GM12878 (cell line): ENCODE measurements around the gene DDX39B. TPM values are rescaled to one million over a fixed set of nuclear protein-coding genes. Genes with fewer than 3 reads are reported as not detected.

Experiments
- CREB1 ChIP-seq: IDR thresholded peaks from 2 replicates; pipeline ENCODE4 v1.6.1; 2012; ENCODE audit warnings: low read depth, mild to moderate bottlenecking, inconsistent platforms
- EGR1 ChIP-seq, 2 experiments: IDR thresholded peaks; 1 replicate in 1 of 2; 2 replicates in 1 of 2; pipeline ENCODE4 v1.6.1; 2011 to 2012; ENCODE audit warnings: low read depth in 2 of 2, low read length in 2 of 2, borderline replicate concordance in 1 of 2, mild to moderate bottlenecking in 1 of 2, moderate library complexity in 1 of 2
- HDGF ChIP-seq: fragments of 450-650 bp; IDR thresholded peaks from 2 replicates; pipeline ENCODE4 v1.6.1; 2016; ENCODE audit warnings: antibody characterized with exemption
- IKZF1 ChIP-seq: fragments of 450-650 bp; conservative IDR thresholded peaks from 2 replicates; pipeline ENCODE4 v1.6.1; 2017; ENCODE audit warnings: antibody characterized with exemption, mild to moderate bottlenecking
- IKZF2 ChIP-seq, 2 experiments: fragments of 450-650 bp; IDR thresholded peaks; 2 replicates each; pipeline ENCODE4 v1.6.1; 2017; ENCODE audit warnings: mild to moderate bottlenecking in 2 of 2, moderate library complexity in 2 of 2
- MAX ChIP-seq: IDR thresholded peaks from 2 replicates; pipeline ENCODE4 v1.6.1; 2012; ENCODE audit warnings: low read depth, low read length, improper control_type of control experiment
- NR2F1 ChIP-seq: fragments of 450-650 bp; conservative IDR thresholded peaks from 2 replicates; pipeline ENCODE4 v1.6.1; 2017; ENCODE audit warnings: mild to moderate bottlenecking
- POLR2AphosphoS2 ChIP-seq: IDR thresholded peaks from 2 replicates; pipeline ENCODE4 v1.6.1; 2011; ENCODE audit warnings: low read depth, mild to moderate bottlenecking, low read length, improper control_type of control experiment, moderate library complexity
- RB1 ChIP-seq: fragments of 450-650 bp; formaldehyde crosslinking; IDR thresholded peaks from 2 replicates; pipeline ENCODE4 v1.6.1; 2017; ENCODE audit warnings: mild to moderate bottlenecking, borderline replicate concordance
- RUNX3 ChIP-seq: IDR thresholded peaks from 2 replicates; pipeline ENCODE4 v1.6.1; 2012; ENCODE audit warnings: low read length, inconsistent platforms
- SREBF2 ChIP-seq: IDR thresholded peaks from 2 replicates; pipeline ENCODE4 v1.6.1; 2012; ENCODE audit warnings: mild to moderate bottlenecking, low read length
- TAF1 ChIP-seq: IDR thresholded peaks from 2 replicates; pipeline ENCODE4 v1.6.1; 2011; ENCODE audit warnings: mild to moderate bottlenecking, low read depth, low read length, borderline replicate concordance
- TBL1XR1 ChIP-seq: IDR thresholded peaks from 2 replicates; pipeline ENCODE4 v1.6.1; 2012; ENCODE audit warnings: low read depth, low read length, improper control_type of control experiment
- polyA plus RNA-seq, 11 experiments: library from polyadenylated mRNA; depleted of rRNA in 4 of 11; unstranded in 6 of 11; stranded (reverse) in 5 of 11; fragments of >200 nt; fragmentation: Nextera tagmentation in 4 of 11; fragmentation: Illumina TruSeq in 1 of 11; extraction: Ambion mirVana in 4 of 11; extraction: Trizol in 1 of 11; gene quantifications; 1 replicate in 1 of 11; 2 replicates in 10 of 11; pipeline versions ENCODE4 v1.2.1 to v1.2.3, GENCODE V29; 2011 to 2016; ENCODE audit warnings: inconsistent platforms in 2 of 11, missing spikeins in 2 of 11, low read depth in 1 of 11
- total RNA-seq, 4 experiments: library from RNA; depleted of rRNA in 3 of 4; stranded (reverse); fragments of >200 nt in 3 of 4; fragmentation: Illumina TruSeq in 1 of 4; extraction: Trizol in 1 of 4; gene quantifications; 2 replicates each; pipeline versions ENCODE4 v1.2.1 to v1.2.3, GENCODE V29; 2013 to 2021
- TF ChIP-seq, protein P1 (sequence below): IDR thresholded peaks from 2 replicates; pipeline ENCODE4 v1.6.1; 2011; ENCODE audit warnings: mild to moderate bottlenecking, low read depth, low read length, moderate library complexity; ENCODE audit not compliant: insufficient replicate concordance
- TF ChIP-seq, protein P2 (sequence below): IDR thresholded peaks from 2 replicates; pipeline ENCODE4 v1.6.1; 2012; ENCODE audit warnings: low read depth, low read length, improper control_type of control experiment
- TF ChIP-seq, protein P3 (sequence below): IDR thresholded peaks from 2 replicates; pipeline ENCODE4 v1.6.1; 2012; ENCODE audit warnings: low read length, inconsistent platforms

The DDX39B gene
- total and polyA plus RNA-seq, 10 of the 15 experiments (the other 5 are each of a cell fraction or from before 2014, with no cell fraction given), result 271 to 661 (median 330) TPM

DNA sequence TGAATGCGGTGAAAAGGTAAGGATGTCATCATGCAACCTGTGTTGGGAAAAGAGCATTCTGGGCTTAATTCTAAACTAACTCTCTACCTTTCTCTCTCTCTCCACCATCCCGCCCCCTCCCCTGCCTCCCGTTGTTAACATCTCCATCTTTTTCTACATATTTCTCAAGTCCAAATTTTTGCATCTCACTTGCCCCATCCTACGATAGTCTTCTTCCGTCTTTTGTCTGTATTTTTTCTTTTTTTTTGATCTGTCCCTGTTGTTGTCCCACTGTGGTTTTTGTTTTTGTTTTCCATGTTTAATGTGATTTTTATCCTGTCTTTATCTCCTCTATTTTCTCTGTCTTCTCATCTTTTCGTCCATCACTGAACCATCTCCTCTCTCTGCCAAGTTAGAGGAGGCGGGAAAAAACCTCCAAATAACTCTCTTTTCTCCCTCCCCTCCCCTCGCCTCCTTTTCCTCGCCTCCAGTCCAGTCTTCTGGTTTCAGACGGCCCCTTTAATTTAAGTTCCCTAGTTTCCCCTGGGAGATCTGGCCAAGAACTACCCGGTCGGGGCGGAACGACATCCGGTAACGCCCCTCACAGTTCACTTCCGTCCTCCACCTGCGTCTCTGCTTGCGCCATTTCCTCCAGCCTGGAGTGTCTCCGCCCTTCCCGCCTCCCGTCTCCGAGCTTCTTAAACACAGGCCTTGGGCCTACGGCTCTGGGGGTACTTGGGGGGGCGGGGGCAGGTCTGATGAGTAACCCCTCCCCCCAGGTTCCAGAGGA is 5.3 kb upstream of the DDX39B start, which contains the start of gene NFKBIL1 (continued):
- TF ChIP-seq EGR1 (IDR thresholded peaks at IDR 0.05; ENCODE audit: borderline replicate concordance in 1 of 2, low read depth in 2 of 2, low read length in 2 of 2), result 0 out of 3 replicates have a peak, but pooled peaks of 1 of the 2 experiments have one; percentile 25
- TF ChIP-seq IKZF2 (IDR thresholded peaks at IDR 0.05), result peak in 1 of 2 experiments; percentile 45; a peak in 2 of 4 replicates
- peak; percentile 61 for TF ChIP-seq SREBF2
- 0 out of 2 replicates have a peak, but pooled peaks have one; percentile 33 for TF ChIP-seq MAX
- peak; percentile 62 for TF ChIP-seq IKZF1
- TF ChIP-seq RB1, result peak; percentile 82
- 0 out of 2 replicates have a peak, but pooled peaks have one; percentile 43 for TF ChIP-seq HDGF
- TF ChIP-seq, protein P1, sequence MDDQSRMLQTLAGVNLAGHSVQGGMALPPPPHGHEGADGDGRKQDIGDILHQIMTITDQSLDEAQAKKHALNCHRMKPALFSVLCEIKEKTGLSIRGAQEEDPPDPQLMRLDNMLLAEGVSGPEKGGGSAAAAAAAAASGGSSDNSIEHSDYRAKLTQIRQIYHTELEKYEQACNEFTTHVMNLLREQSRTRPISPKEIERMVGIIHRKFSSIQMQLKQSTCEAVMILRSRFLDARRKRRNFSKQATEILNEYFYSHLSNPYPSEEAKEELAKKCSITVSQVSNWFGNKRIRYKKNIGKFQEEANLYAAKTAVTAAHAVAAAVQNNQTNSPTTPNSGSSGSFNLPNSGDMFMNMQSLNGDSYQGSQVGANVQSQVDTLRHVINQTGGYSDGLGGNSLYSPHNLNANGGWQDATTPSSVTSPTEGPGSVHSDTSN, result no peak
- TF ChIP-seq, protein P2, sequence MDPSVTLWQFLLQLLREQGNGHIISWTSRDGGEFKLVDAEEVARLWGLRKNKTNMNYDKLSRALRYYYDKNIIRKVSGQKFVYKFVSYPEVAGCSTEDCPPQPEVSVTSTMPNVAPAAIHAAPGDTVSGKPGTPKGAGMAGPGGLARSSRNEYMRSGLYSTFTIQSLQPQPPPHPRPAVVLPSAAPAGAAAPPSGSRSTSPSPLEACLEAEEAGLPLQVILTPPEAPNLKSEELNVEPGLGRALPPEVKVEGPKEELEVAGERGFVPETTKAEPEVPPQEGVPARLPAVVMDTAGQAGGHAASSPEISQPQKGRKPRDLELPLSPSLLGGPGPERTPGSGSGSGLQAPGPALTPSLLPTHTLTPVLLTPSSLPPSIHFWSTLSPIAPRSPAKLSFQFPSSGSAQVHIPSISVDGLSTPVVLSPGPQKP, result peak; percentile 82
- peak; percentile 62 for TF ChIP-seq RUNX3
- peak; percentile 96 for TF ChIP-seq CREB1
- peak; percentile 53; the same call in 1 of the 2 replicates for TF ChIP-seq TBL1XR1
- no peak for TF ChIP-seq NR2F1
- TF ChIP-seq, protein P3, sequence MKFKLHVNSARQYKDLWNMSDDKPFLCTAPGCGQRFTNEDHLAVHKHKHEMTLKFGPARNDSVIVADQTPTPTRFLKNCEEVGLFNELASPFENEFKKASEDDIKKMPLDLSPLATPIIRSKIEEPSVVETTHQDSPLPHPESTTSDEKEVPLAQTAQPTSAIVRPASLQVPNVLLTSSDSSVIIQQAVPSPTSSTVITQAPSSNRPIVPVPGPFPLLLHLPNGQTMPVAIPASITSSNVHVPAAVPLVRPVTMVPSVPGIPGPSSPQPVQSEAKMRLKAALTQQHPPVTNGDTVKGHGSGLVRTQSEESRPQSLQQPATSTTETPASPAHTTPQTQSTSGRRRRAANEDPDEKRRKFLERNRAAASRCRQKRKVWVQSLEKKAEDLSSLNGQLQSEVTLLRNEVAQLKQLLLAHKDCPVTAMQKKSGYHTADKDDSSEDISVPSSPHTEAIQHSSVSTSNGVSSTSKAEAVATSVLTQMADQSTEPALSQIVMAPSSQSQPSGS, result no peak
- TF ChIP-seq POLR2AphosphoS2, result 0 out of 2 replicates have a peak, but pooled peaks have one; percentile 30
- 0 out of 2 replicates have a peak, but pooled peaks have one; percentile 63 for TF ChIP-seq TAF1
- TF ChIP-seq, all 136 proteins: peak for 54
